HepG2 (cell line): ENCODE measurements around the gene COASY. TPM values are rescaled to one million over a fixed set of nuclear protein-coding genes. Genes with fewer than 3 reads are reported as not detected.

Experiments used
- BHLHE40 ChIP-seq: IDR thresholded peaks from 2 replicates; pipeline ENCODE4 v1.6.1; 2011; ENCODE audit warnings: low read length, improper control_type of control experiment
- CEBPB ChIP-seq: IDR thresholded peaks from 2 replicates; pipeline ENCODE4 v1.6.1; 2011; ENCODE audit warnings: low read depth, low read length, improper control_type of control experiment, borderline replicate concordance
- GATAD2A ChIP-seq: IDR thresholded peaks from 2 replicates; pipeline ENCODE4 v1.6.1; 2016
- GLI4 ChIP-seq: sonication (generic); formaldehyde crosslinking; IDR thresholded peaks from 2 replicates; pipeline ENCODE4 v1.5.1; 2020; ENCODE audit warnings: missing genetic modification reagents, mild to moderate bottlenecking, moderate library complexity, borderline replicate concordance
- HOXD1 ChIP-seq: sonication (generic); formaldehyde crosslinking; IDR thresholded peaks from 2 replicates; pipeline ENCODE4 v1.5.0; 2020; ENCODE audit warnings: missing genetic modification reagents
- ISX ChIP-seq: sonication (generic); formaldehyde crosslinking; conservative IDR thresholded peaks from 2 replicates; pipeline ENCODE4 v1.5.0; 2020; ENCODE audit warnings: missing genetic modification reagents
- NFE2L1 ChIP-seq: sonication (generic); formaldehyde crosslinking; IDR thresholded peaks from 2 replicates; pipeline ENCODE4 v1.4.0; 2020; ENCODE audit warnings: missing genetic modification reagents, mild to moderate bottlenecking, borderline replicate concordance
- NFYC ChIP-seq: IDR thresholded peaks from 2 replicates; pipeline ENCODE4 v1.6.1; 2016; ENCODE audit warnings: missing genetic modification reagents, missing compliant biosample characterization
- NR2C2 ChIP-seq: sonication (generic); formaldehyde crosslinking; IDR thresholded peaks from 2 replicates; pipeline ENCODE4 v1.4.0; 2020; ENCODE audit warnings: missing genetic modification reagents, mild to moderate bottlenecking, moderate library complexity, borderline replicate concordance
- PPARG ChIP-seq: conservative IDR thresholded peaks from 2 replicates; pipeline ENCODE4 v1.6.1; 2016; ENCODE audit warnings: missing biosample characterization, missing genetic modification reagents
- RAD51 ChIP-seq: fragments of 450-650 bp; IDR thresholded peaks from 2 replicates; pipeline ENCODE4 v1.6.1; 2016; ENCODE audit warnings: borderline replicate concordance
- RARG ChIP-seq: sonication (generic); formaldehyde crosslinking; IDR thresholded peaks from 2 replicates; pipeline ENCODE4 v1.4.0; 2020; ENCODE audit warnings: low read depth, mild to moderate bottlenecking, missing genetic modification reagents
- REL ChIP-seq: sonication (generic); formaldehyde crosslinking; conservative IDR thresholded peaks from 2 replicates; pipeline ENCODE4 v1.8.0; 2022; ENCODE audit warnings: mild to moderate bottlenecking, missing genetic modification reagents, moderate library complexity
- THAP11 ChIP-seq: IDR thresholded peaks from 2 replicates; pipeline ENCODE4 v1.6.1; 2016; ENCODE audit warnings: missing biosample characterization, missing genetic modification reagents
- YEATS4 ChIP-seq: sonication (generic); formaldehyde crosslinking; IDR thresholded peaks from 2 replicates; pipeline ENCODE4 v1.4.0; 2020; ENCODE audit warnings: missing genetic modification reagents, borderline replicate concordance
- ZBTB38 ChIP-seq: sonication (generic); formaldehyde crosslinking; IDR thresholded peaks from 2 replicates; pipeline ENCODE4 v1.5.1; 2020; ENCODE audit warnings: mild to moderate bottlenecking, missing genetic modification reagents
- ZKSCAN8 ChIP-seq: IDR thresholded peaks from 2 replicates; pipeline ENCODE4 v1.6.1; 2016; ENCODE audit warnings: borderline replicate concordance, missing genetic modification reagents, missing compliant biosample characterization
- ZNF260 ChIP-seq: sonication (generic); formaldehyde crosslinking; IDR thresholded peaks from 2 replicates; pipeline ENCODE4 v1.4.0; 2020; ENCODE audit warnings: missing genetic modification reagents, low read depth, mild to moderate bottlenecking, borderline replicate concordance
- ZNF75D ChIP-seq: sonication (generic); formaldehyde crosslinking; IDR thresholded peaks from 2 replicates; pipeline ENCODE4 v1.8.1; 2023; ENCODE audit warnings: missing genetic modification reagents, mild to moderate bottlenecking, borderline replicate concordance
- ZNF775 ChIP-seq: sonication (generic); formaldehyde crosslinking; IDR thresholded peaks from 2 replicates; pipeline ENCODE4 v1.4.0; 2020; ENCODE audit warnings: missing genetic modification reagents, mild to moderate bottlenecking, moderate library complexity, borderline replicate concordance
- ZNF792 ChIP-seq: IDR thresholded peaks from 2 replicates; pipeline ENCODE4 v1.6.1; 2016
- ZSCAN31 ChIP-seq: sonication (generic); formaldehyde crosslinking; IDR thresholded peaks from 2 replicates; pipeline ENCODE4 v1.5.0; 2020; ENCODE audit warnings: low read depth, mild to moderate bottlenecking, missing genetic modification reagents
- polyA plus RNA-seq, 8 experiments: library from polyadenylated mRNA; depleted of rRNA in 3 of 8; stranded (reverse) in 7 of 8; unstranded in 1 of 8; fragments of >200 nt; fragmentation: Illumina TruSeq in 4 of 8; extraction: Trizol in 4 of 8; gene quantifications; 2 replicates each; pipeline versions ENCODE4 v1.2.1 to v1.2.3, GENCODE V29; 2011 to 2016; ENCODE audit warnings: low read depth in 4 of 8, missing spikeins in 1 of 8, mixed read lengths in 1 of 8; ENCODE audit not compliant: insufficient read depth in 1 of 8
- total RNA-seq, 5 experiments: library from RNA; depleted of rRNA; stranded (reverse); fragments of >200 nt; fragmentation: Illumina TruSeq; extraction: Trizol; gene quantifications; 2 replicates each; pipeline ENCODE4 v1.2.3, GENCODE V29; 2016; ENCODE audit warnings: low read depth in 1 of 5
- TF ChIP-seq, protein P1 (sequence below): sonication (generic); formaldehyde crosslinking; IDR thresholded peaks from 2 replicates; pipeline ENCODE4 v1.5.1; 2020; ENCODE audit warnings: mild to moderate bottlenecking, missing genetic modification reagents, moderate library complexity
- TF ChIP-seq, protein P2 (sequence below): sonication (generic); formaldehyde crosslinking; IDR thresholded peaks from 2 replicates; pipeline ENCODE4 v1.8.1; 2023; ENCODE audit warnings: mild to moderate bottlenecking, moderate library complexity, missing genetic modification reagents

COASY gene
- total and polyA plus RNA-seq, 2 of the 13 experiments (the other 11 are each of a cell fraction or from before 2014, with no cell fraction given) = 90.7 to 125 TPM

DNA sequence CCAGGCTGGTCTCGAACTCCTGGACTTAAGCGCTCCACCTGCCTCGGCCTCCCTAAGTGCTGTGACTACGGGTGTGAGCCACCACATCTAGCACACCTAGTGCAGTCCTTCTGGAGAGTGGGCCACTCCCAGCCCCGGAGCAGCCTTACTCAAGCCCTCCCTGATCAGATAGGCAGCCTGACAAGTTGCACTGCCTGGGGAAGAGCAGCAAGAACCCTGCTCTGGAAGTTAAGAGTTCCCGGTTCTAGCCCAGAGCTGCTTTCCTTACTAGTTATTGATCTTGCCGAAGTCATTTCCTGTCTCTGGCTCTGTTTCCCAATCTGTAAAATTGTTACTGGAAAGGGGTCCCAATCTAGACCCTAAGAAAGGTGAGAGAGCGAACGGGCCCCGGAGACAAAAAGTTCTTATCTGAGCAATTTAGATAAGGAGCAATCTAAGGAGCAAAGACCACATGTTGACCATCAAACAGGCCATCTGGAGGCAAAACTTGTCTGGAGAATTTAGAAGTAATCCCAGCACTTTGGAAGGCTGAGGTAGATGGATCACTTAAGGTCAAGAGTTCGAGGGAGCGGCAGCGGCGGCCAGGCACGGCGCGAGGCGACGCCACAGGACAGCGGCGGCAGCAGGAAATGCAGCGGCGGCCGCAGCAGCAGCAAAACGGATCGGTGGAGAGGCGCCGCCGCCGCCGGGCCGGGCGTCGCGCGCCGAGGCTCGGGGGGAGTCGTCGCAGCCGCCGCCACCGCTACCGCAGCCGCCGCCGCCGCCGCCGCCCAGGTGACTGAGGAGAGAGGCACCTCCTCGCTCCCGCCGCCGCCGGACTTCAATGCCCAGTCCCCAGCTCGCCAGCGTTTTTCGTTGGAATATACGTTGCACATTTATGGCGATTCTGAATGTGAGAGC, 30.2 kb upstream of the COASY start (continued):
- TF ChIP-seq GATAD2A (CRISPR knock-in tag) (peak; percentile 69; the same call in 1 of the 2 replicates), BHLHE40 (0 out of 2 replicates have a peak, but pooled peaks have one; percentile 29), HOXD1 (CRISPR knock-in tag) (peak; percentile 89), ZBTB38 (CRISPR knock-in tag) (no peak), RARG (CRISPR knock-in tag) (no peak), YEATS4 (CRISPR knock-in tag) (no peak; the same call in 1 of the 2 replicates), CEBPB (no peak), GLI4 (CRISPR knock-in tag) (0 out of 2 replicates have a peak, but pooled peaks have one; percentile 33), ZSCAN31 (no peak), PPARG (no peak), NFYC (no peak), NFE2L1 (CRISPR knock-in tag) (no peak), ZNF75D (CRISPR knock-in tag) (no peak), NR2C2 (no peak), ZNF260 (no peak), RAD51 (0 out of 2 replicates have a peak, but pooled peaks have one; percentile 2), ZKSCAN8 (no peak), ISX (CRISPR knock-in tag) (no peak), ZNF775 (CRISPR knock-in tag) (no peak), ZNF792 (no peak), REL (CRISPR knock-in tag) (no peak), THAP11 (CRISPR knock-in tag) (peak; percentile 57)
- TF ChIP-seq, protein P1, sequence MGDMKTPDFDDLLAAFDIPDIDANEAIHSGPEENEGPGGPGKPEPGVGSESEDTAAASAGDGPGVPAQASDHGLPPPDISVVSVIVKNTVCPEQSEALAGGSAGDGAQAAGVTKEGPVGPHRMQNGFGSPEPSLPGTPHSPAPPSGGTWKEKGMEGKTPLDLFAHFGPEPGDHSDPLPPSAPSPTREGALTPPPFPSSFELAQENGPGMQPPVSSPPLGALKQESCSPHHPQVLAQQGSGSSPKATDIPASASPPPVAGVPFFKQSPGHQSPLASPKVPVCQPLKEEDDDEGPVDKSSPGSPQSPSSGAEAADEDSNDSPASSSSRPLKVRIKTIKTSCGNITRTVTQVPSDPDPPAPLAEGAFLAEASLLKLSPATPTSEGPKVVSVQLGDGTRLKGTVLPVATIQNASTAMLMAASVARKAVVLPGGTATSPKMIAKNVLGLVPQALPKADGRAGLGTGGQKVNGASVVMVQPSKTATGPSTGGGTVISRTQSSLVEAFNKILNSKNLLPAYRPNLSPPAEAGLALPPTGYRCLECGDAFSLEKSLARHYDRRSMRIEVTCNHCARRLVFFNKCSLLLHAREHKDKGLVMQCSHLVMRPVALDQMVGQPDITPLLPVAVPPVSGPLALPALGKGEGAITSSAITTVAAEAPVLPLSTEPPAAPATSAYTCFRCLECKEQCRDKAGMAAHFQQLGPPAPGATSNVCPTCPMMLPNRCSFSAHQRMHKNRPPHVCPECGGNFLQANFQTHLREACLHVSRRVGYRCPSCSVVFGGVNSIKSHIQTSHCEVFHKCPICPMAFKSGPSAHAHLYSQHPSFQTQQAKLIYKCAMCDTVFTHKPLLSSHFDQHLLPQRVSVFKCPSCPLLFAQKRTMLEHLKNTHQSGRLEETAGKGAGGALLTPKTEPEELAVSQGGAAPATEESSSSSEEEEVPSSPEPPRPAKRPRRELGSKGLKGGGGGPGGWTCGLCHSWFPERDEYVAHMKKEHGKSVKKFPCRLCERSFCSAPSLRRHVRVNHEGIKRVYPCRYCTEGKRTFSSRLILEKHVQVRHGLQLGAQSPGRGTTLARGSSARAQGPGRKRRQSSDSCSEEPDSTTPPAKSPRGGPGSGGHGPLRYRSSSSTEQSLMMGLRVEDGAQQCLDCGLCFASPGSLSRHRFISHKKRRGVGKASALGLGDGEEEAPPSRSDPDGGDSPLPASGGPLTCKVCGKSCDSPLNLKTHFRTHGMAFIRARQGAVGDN = peak; percentile 69
- TF ChIP-seq, protein P2, sequence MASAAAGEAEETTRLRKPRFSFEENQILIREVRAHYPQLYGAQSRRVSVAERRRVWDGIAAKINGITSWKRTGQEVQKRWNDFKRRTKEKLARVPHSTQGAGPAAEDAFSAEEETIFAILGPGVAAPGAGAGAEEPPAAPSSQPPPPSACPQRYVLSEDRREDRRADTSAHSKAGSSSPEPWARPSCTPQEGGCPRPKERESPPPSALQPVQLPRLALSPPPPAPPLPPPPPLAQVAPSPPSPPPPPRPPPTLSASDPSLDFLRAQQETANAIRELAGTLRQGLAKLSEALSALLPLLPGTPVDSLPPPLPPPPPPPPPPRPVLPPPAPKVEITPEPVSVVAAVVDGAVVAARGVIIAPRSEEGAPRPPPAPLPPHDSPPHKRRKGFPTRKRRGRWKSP (CRISPR knock-in tag) = no peak
